Neural cell (in vitro differentiated cells): ENCODE data around the gene NKD2. TPM values are rescaled to one million over a fixed set of nuclear protein-coding genes. Genes with fewer than 3 reads are reported as not detected.

Experiments used
- H2AFZ ChIP-seq: fragments of 200-600, 300-800 bp; sonication (generic), shearing (Covaris generic); 2 replicates; pipeline ENCODE4 v1.6.0; 2014; ENCODE audit warnings: low read depth, mild to moderate bottlenecking, antibody characterized with exemption, low read length, moderate library complexity
- H3F3A ChIP-seq: fragments of 200-600 bp; shearing (Covaris generic); 2 replicates; pipeline ENCODE4 v1.6.1; 2016; ENCODE audit warnings: mild to moderate bottlenecking, moderate library complexity, mixed read lengths, antibody characterized with exemption, low read length; ENCODE audit not compliant: insufficient read depth, poor library complexity, severe bottlenecking
- H3K27ac ChIP-seq: fragments of 200-600, 300-800 bp; sonication (generic), shearing (Covaris generic); 2 replicates; pipeline ENCODE4 v1.5.1; 2014; ENCODE audit warnings: mild to moderate bottlenecking, low read length, moderate library complexity
- H3K27me3 ChIP-seq: fragments of 300-800, 200-600 bp; sonication (generic), shearing (Covaris generic); 2 replicates; pipeline ENCODE4 v1.6.0; 2014; ENCODE audit warnings: mild to moderate bottlenecking, low read depth, low read length, moderate library complexity; ENCODE audit not compliant: insufficient read depth
- H3K36me3 ChIP-seq: fragments of 300-800, 200-600 bp; sonication (generic), shearing (Covaris generic); 2 replicates; pipeline ENCODE4 v1.5.1; 2014; ENCODE audit warnings: mild to moderate bottlenecking, antibody characterized with exemption, low read length, moderate library complexity; ENCODE audit not compliant: insufficient read depth
- H3K4me2 ChIP-seq: fragments of 300-800, 200-600 bp; sonication (generic), shearing (Covaris generic); 2 replicates; pipeline ENCODE4 v1.6.0; 2014; ENCODE audit warnings: mild to moderate bottlenecking, low read length
- H3K4me3 ChIP-seq: fragments of 300-800, 200-600 bp; sonication (generic), shearing (Covaris generic); 2 replicates; pipeline ENCODE4 v1.5.1; 2014; ENCODE audit warnings: mild to moderate bottlenecking, low read length, moderate library complexity
- H3K79me2 ChIP-seq: fragments of 200-600 bp; shearing (Covaris generic); replicated peaks from 2 replicates; pipeline ENCODE4 v1.6.0; 2014; ENCODE audit warnings: mild to moderate bottlenecking, low read length, moderate library complexity; ENCODE audit not compliant: insufficient read depth
- H3K9ac ChIP-seq: fragments of 300-800, 200-600 bp; sonication (generic), shearing (Covaris generic); 2 replicates; pipeline ENCODE4 v1.6.1; 2016; ENCODE audit warnings: mild to moderate bottlenecking, low read length, mixed read lengths
- H3K9me2 ChIP-seq: fragments of 200-600 bp; shearing (Covaris generic); 2 replicates; pipeline ENCODE4 v1.6.1; 2016; ENCODE audit warnings: mild to moderate bottlenecking, low read length, mixed read lengths; ENCODE audit not compliant: insufficient read depth
- H3K9me3 ChIP-seq: fragments of 200-600, 300-800 bp; sonication (generic), shearing (Covaris generic); 2 replicates; pipeline ENCODE4 v1.6.1; 2016; ENCODE audit warnings: mild to moderate bottlenecking, mixed run types, low read length, moderate library complexity, mixed read lengths
- H4K20me1 ChIP-seq: fragments of 200-600 bp; shearing (Covaris generic); 2 replicates; pipeline ENCODE4 v1.6.1; 2016; ENCODE audit warnings: mild to moderate bottlenecking, mixed run types; ENCODE audit not compliant: insufficient read depth
- EP300 ChIP-seq: fragments of 450-650 bp; conservative IDR thresholded peaks from 2 replicates; pipeline ENCODE4 v1.6.1; 2014; ENCODE audit warnings: antibody characterized with exemption, mild to moderate bottlenecking, moderate library complexity; ENCODE audit not compliant: poor library complexity, severe bottlenecking
- EZH2 ChIP-seq: fragments of 200-600, 300-800 bp; shearing (Covaris generic), sonication (generic); IDR thresholded peaks from 2 replicates; pipeline ENCODE4 v1.6.1; 2014; ENCODE audit warnings: antibody characterized with exemption, low read length, borderline replicate concordance, mild to moderate bottlenecking; ENCODE audit not compliant: insufficient read depth, poor library complexity, severe bottlenecking
- MXI1 ChIP-seq: fragments of 450-650 bp; conservative IDR thresholded peaks from 2 replicates; pipeline ENCODE4 v1.6.1; 2014; ENCODE audit warnings: antibody characterized with exemption, mild to moderate bottlenecking; ENCODE audit not compliant: poor library complexity, severe bottlenecking
- POLR2AphosphoS5 ChIP-seq: IDR thresholded peaks from 2 replicates; pipeline ENCODE4 v1.6.1; 2012
- RAD21 ChIP-seq: fragments of 450-650 bp; conservative IDR thresholded peaks from 2 replicates; pipeline ENCODE4 v1.6.1; 2014; ENCODE audit warnings: antibody characterized with exemption, mild to moderate bottlenecking, moderate library complexity
- SMC3 ChIP-seq: fragments of 450-650 bp; conservative IDR thresholded peaks from 2 replicates; pipeline ENCODE4 v1.6.1; 2014; ENCODE audit warnings: antibody characterized with exemption, mild to moderate bottlenecking, moderate library complexity; ENCODE audit not compliant: poor library complexity
- TAF1 ChIP-seq: IDR thresholded peaks from 2 replicates; pipeline ENCODE4 v1.6.1; 2012; ENCODE audit warnings: low read depth
- polyA plus RNA-seq: library from polyadenylated mRNA; depleted of rRNA; stranded (reverse); fragments of >200 nt; gene quantifications from 2 replicates; pipeline ENCODE4 v1.2.3, GENCODE V29; 2014
- TF ChIP-seq, protein P1 (sequence below): fragments of 450-650 bp; IDR thresholded peaks from 2 replicates; pipeline ENCODE4 v1.5.1; 2014; ENCODE audit warnings: antibody characterized with exemption, mild to moderate bottlenecking, moderate library complexity; ENCODE audit not compliant: poor library complexity, severe bottlenecking
- TF ChIP-seq, protein P2 (sequence below): IDR thresholded peaks from 2 replicates; pipeline ENCODE4 v1.6.1; 2012; ENCODE audit warnings: borderline replicate concordance

NKD2 gene
- polyA plus RNA-seq, 1 donor from 2014 or later = 7.2 TPM

GRCh38 chr5:1083823-1084605 lies 75.4 kb downstream of the NKD2 start:
- Histone ChIP-seq H3K27me3 (no peaks in the 10 kb centered on the region), H2AFZ (no peak overlapping the region), H3K4me2 (no peak overlapping the region), H3K9me3 (no peaks in the 10 kb centered on the region), H3K36me3 (no peaks in the 10 kb centered on the region), H3K4me3 (no peak overlapping the region), H3K9ac (no peak overlapping the region), H3F3A (no peaks in the 10 kb centered on the region), H3K79me2 (no peaks in the 10 kb centered on the region), H4K20me1 (no peaks in the 10 kb centered on the region), H3K9me2 (no peaks in the 10 kb centered on the region), H3K27ac (no peak overlapping the region)
- TF ChIP-seq MXI1 = no peak
- TF ChIP-seq RAD21 = no peak
- TF ChIP-seq, protein P1, sequence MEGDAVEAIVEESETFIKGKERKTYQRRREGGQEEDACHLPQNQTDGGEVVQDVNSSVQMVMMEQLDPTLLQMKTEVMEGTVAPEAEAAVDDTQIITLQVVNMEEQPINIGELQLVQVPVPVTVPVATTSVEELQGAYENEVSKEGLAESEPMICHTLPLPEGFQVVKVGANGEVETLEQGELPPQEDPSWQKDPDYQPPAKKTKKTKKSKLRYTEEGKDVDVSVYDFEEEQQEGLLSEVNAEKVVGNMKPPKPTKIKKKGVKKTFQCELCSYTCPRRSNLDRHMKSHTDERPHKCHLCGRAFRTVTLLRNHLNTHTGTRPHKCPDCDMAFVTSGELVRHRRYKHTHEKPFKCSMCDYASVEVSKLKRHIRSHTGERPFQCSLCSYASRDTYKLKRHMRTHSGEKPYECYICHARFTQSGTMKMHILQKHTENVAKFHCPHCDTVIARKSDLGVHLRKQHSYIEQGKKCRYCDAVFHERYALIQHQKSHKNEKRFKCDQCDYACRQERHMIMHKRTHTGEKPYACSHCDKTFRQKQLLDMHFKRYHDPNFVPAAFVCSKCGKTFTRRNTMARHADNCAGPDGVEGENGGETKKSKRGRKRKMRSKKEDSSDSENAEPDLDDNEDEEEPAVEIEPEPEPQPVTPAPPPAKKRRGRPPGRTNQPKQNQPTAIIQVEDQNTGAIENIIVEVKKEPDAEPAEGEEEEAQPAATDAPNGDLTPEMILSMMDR = no peak
- TF ChIP-seq SMC3 = no peak
- no peak for TF ChIP-seq TAF1
- no peak for TF ChIP-seq POLR2AphosphoS5
- TF ChIP-seq, protein P2, sequence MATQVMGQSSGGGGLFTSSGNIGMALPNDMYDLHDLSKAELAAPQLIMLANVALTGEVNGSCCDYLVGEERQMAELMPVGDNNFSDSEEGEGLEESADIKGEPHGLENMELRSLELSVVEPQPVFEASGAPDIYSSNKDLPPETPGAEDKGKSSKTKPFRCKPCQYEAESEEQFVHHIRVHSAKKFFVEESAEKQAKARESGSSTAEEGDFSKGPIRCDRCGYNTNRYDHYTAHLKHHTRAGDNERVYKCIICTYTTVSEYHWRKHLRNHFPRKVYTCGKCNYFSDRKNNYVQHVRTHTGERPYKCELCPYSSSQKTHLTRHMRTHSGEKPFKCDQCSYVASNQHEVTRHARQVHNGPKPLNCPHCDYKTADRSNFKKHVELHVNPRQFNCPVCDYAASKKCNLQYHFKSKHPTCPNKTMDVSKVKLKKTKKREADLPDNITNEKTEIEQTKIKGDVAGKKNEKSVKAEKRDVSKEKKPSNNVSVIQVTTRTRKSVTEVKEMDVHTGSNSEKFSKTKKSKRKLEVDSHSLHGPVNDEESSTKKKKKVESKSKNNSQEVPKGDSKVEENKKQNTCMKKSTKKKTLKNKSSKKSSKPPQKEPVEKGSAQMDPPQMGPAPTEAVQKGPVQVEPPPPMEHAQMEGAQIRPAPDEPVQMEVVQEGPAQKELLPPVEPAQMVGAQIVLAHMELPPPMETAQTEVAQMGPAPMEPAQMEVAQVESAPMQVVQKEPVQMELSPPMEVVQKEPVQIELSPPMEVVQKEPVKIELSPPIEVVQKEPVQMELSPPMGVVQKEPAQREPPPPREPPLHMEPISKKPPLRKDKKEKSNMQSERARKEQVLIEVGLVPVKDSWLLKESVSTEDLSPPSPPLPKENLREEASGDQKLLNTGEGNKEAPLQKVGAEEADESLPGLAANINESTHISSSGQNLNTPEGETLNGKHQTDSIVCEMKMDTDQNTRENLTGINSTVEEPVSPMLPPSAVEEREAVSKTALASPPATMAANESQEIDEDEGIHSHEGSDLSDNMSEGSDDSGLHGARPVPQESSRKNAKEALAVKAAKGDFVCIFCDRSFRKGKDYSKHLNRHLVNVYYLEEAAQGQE = no peak
- no peak for TF ChIP-seq EP300
- no peak for TF ChIP-seq EZH2

- Histone ChIP-seq H3K27ac (no peak overlapping the region), H2AFZ (no peak overlapping the region), H3K9ac (no peak overlapping the region), H3K9me3 (no peaks in the 10 kb centered on the region), H4K20me1 (no peaks in the 10 kb centered on the region), H3K4me2 (no peak overlapping the region), H3K9me2 (no peaks in the 10 kb centered on the region), H3K79me2 (no peaks in the 10 kb centered on the region), H3K36me3 (no peaks in the 10 kb centered on the region), H3K4me3 (no peak overlapping the region), H3K27me3 (no peaks in the 10 kb centered on the region), H3F3A (no peaks in the 10 kb centered on the region)
- TF ChIP-seq POLR2AphosphoS5 = no peak
- TF ChIP-seq, protein P1 = no peak
- TF ChIP-seq TAF1 = no peak
- TF ChIP-seq RAD21 = no peak
- no peak for TF ChIP-seq EP300
- no peak for TF ChIP-seq MXI1
- TF ChIP-seq, protein P2 = no peak
Measured at GRCh38 chr5:1085391-1085790, 76.8 kb downstream of the NKD2 start.
